Fibroblast of the aortic adventitia (primary cell): ENCODE measurements around the gene TDP1. TPM values are rescaled to one million over a fixed set of nuclear protein-coding genes. Genes with fewer than 3 reads are reported as not detected.

Source experiments
- DNase-seq: peaks from one replicate; pipeline ENCODE4 v3.0.0-alpha.2; 2010; ENCODE audit warnings: low read depth
- H3K4me3 ChIP-seq: 2 replicates; pipeline ENCODE4 v1.5.1; 2011; ENCODE audit warnings: low read depth, mild to moderate bottlenecking, control low read depth, low read length, moderate library complexity
- CTCF ChIP-seq: IDR thresholded peaks from 2 replicates; pipeline ENCODE4 v1.5.1; 2011; ENCODE audit warnings: mild to moderate bottlenecking, low read length, control low read depth, inconsistent platforms; ENCODE audit not compliant: insufficient read depth
- total RNA-seq: library from RNA; depleted of rRNA; stranded (reverse); fragments of >200 nt; gene quantifications from 2 replicates; pipeline ENCODE4 v1.2.3, GENCODE V29; 2012; ENCODE audit warnings: low replicate concordance

TDP1 gene
- total RNA-seq, 1 donor, result 28.7 TPM

GRCh38 chr14:90034835-90035525 is 79.3 kb downstream of the TDP1 start:
- DNase-seq, result no peak
- no peak for TF ChIP-seq CTCF
- H3K4me3 ChIP-seq, result no peak overlapping the region

DNA sequence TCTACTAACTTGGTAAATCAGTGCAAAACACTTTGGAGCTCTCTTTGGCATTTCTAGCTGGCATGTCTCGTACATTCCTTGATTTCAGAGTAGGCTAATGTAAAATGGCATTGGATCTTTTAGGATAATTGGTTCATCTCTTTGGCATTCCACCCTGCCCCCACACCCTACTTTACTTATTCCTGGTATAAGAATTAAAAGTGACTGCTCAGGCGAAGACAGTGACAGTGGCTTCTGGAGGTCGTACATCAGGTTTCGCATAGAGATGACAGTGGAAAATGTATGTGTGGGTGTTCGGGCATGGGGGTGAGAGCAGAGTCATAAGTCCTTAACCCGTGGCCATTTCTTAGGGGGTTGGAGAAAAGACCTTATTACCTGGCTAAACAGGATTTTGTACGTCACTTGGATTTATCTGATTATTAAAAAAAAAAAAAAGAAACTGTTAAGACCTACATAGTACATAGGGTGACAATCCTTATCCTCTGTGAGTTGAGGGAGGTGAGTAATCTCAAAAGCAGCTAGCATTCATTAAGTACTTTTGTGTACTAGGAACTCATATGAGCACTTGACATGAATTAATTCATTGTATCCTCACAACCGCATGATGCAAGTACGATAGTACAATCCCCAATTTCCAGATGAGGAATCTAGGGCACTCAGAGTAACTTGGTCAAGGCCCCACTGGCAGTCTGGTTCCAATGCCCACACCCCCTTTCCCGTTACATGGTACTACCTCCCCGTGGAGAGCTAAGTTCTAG is 83.7 kb downstream of the TDP1 start:
- H3K4me3 ChIP-seq, result no peak overlapping the region
- no peak for TF ChIP-seq CTCF
- no peak for DNase-seq

DNA sequence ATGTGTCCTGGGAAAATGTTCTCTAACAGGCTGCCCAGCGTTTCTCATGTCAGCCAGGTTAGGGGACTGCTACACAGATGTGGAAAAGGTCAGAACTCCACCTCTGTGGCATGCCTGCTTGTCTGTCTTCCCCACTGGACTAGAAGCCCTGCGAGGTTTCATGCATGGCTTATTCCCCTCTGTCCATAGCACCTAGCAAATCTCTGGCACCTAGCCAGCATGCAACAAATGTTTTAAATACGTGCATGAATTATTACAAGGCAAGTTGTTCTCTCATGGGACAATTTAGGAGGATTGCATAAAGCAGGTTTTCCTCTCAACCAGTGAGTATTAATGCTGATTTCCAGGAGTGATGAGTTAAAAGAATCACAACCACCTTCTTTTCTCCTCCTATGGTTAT is 84.7 kb downstream of the TDP1 start:
- DNase-seq, result no peak
- TF ChIP-seq CTCF, result no peak
- H3K4me3 ChIP-seq, result no peak overlapping the region

DNA sequence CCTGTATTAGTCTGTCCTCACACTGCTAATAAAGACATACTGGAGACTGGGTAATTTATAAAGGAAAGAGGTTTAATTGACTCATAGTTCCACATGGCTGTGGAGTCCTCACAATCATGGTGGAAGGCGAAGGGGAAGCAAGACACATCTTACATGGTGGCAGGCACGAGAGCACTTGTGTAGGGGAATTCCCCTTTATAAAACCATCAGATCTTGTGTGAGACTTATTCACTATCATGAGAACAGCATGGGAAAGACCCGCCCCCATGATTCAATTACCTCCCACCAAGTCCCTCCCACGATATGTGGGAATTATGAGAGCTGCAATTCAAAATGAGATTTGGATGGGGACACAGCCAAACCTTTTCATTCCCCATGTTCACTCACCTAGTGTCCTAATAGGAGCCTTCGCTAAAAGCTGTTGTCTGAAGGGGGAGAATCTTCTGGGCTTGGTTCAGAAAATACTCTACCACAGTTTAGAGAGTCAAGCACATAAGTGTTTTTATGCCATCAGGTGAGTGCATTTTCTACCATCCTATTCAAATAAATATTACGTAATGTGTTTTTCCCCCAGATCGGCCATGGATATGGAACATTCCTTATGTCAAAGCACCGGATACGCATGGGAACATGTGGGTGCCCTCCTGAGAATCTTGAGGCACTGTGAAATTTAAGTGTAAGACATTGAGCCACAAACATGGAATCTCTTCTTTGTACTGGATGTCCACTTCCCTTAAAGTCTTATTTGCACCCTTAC is 86.9 kb downstream of the TDP1 start:
- TF ChIP-seq CTCF, result no peak
- no peak for DNase-seq
- no peak overlapping the region for H3K4me3 ChIP-seq

DNA sequence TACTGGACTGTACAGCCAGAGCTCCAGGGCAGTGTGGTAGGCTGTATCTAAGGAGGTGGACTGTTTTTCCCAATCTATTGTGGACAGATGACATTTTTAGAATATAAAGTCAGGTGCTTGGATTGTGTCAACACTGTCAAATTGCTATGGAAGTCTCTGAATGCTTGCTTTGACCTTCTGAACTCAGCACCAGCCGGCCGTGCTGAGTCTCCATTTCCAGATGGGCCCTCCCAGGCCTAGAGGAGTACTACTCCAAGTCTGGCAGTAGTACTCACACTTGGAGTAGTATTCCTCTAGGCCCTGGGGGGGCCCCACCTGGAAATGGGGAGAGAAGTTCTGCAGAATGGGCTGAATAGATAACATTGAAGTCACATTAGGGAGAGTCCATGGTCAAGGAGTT is 89.9 kb downstream of the TDP1 start:
- no peak overlapping the region for H3K4me3 ChIP-seq
- no peak for DNase-seq
- no peak for TF ChIP-seq CTCF

- DNase-seq, result no peak
- TF ChIP-seq CTCF, result no peak
- no peak overlapping the region for H3K4me3 ChIP-seq
Measured at GRCh38 chr14:90049390-90049789, 93.7 kb downstream of the TDP1 start.
